ENCODE data around the gene ANXA5. TPM values are rescaled to one million over a fixed set of nuclear protein-coding genes. Genes with fewer than 3 reads are reported as not detected.
A peak's percentile ranks its signal among the peaks of the same experiment; 100 is the strongest.

Gene ANXA5
- polyA plus RNA-seq, 1 experiment: 591 TPM

- Histone ChIP-seq H3K27me3 (ENCODE audit: control insufficient read depth, insufficient read depth, low read length) (no peaks in the 10 kb centered on the region), H3K36me3 (ENCODE audit: control insufficient read depth, insufficient read depth, low read length) (no peaks in the 10 kb centered on the region), H3K4me3 (ENCODE audit: low read depth, low read length) (no peak overlapping the region)
- TF ChIP-seq CTCF (IDR thresholded peaks at IDR 0.05; ENCODE audit: insufficient read depth, low read depth, low read length): peak; percentile 69
- ChIA-PET CTCF (interaction anchor here (0.8 to 3.3 kb wide), 6 partner anchors 10 to 356 kb away, joined by 3 to 14 read pairs (median 4); partner anchors contain the start of gene ANXA5), POLR2A (no interaction called here)
- DNase-seq (ENCODE audit: low read depth): no peak
Observed at GRCh38 chr4:121726642-121727268, 30.0 kb upstream of the ANXA5 start.

GRCh38 chr4:121724671-121725070 lies 27.9 kb upstream of the ANXA5 start:
- H3K36me3 ChIP-seq (ENCODE audit: control insufficient read depth, insufficient read depth, low read length): no peaks in the 10 kb centered on the region
- ChIA-PET POLR2A (no interaction called here), CTCF (interaction anchor here (0.8 to 3.3 kb wide), 6 partner anchors 12 to 60 kb away, joined by 3 to 14 read pairs (median 4); partner anchors contain the start of gene ANXA5)
- no peak overlapping the region for H3K4me3 ChIP-seq (ENCODE audit: low read depth, low read length)
- no peak for DNase-seq (ENCODE audit: low read depth)
- TF ChIP-seq CTCF (IDR thresholded peaks at IDR 0.05; ENCODE audit: insufficient read depth, low read depth, low read length): no peak
- H3K27me3 ChIP-seq (ENCODE audit: control insufficient read depth, insufficient read depth, low read length): no peaks in the 10 kb centered on the region

- no peak for TF ChIP-seq CTCF (IDR thresholded peaks at IDR 0.05; ENCODE audit: insufficient read depth, low read depth, low read length)
Observed at GRCh38 chr4:121721700-121722099, 24.9 kb upstream of the ANXA5 start.

GRCh38 chr4:121720109-121720508 lies 23.3 kb upstream of the ANXA5 start:
- POLR2A ChIA-PET: no interaction called here
- DNase-seq (ENCODE audit: low read depth): no peak
- Histone ChIP-seq H3K36me3 (ENCODE audit: control insufficient read depth, insufficient read depth, low read length) (no peaks in the 10 kb centered on the region), H3K4me3 (ENCODE audit: low read depth, low read length) (no peak overlapping the region), H3K27me3 (ENCODE audit: control insufficient read depth, insufficient read depth, low read length) (no peaks in the 10 kb centered on the region)
- no peak for TF ChIP-seq CTCF (IDR thresholded peaks at IDR 0.05; ENCODE audit: insufficient read depth, low read depth, low read length)
- CTCF ChIA-PET: interaction anchor here (1.4 kb wide), 1 partner anchor 17 kb away, joined by 3 read pairs; no protein-coding TSS in a partner anchor

More at GRCh38 chr4:121721700-121722099, 24.9 kb upstream of the ANXA5 start:
- Histone ChIP-seq H3K36me3 (ENCODE audit: control insufficient read depth, insufficient read depth, low read length) (no peaks in the 10 kb centered on the region), H3K27me3 (ENCODE audit: control insufficient read depth, insufficient read depth, low read length) (no peaks in the 10 kb centered on the region), H3K4me3 (ENCODE audit: low read depth, low read length) (no peak overlapping the region)
- DNase-seq (ENCODE audit: low read depth): no peak
- ChIA-PET POLR2A (no interaction called here), CTCF (interaction anchor here (0.8 to 1.4 kb wide), 3 partner anchors 10 to 45 kb away, joined by 3 read pairs; no protein-coding TSS in a partner anchor)

- CTCF ChIA-PET: interaction anchor here (2.0 kb wide), 1 partner anchor 21 kb away, joined by 7 read pairs; the partner anchor contains the start of gene ANXA5
- Histone ChIP-seq H3K4me3 (ENCODE audit: low read depth, low read length) (no peak overlapping the region), H3K36me3 (ENCODE audit: control insufficient read depth, insufficient read depth, low read length) (no peaks in the 10 kb centered on the region), H3K27me3 (ENCODE audit: control insufficient read depth, insufficient read depth, low read length) (no peaks in the 10 kb centered on the region)
- POLR2A ChIA-PET: no interaction called here
- TF ChIP-seq CTCF (IDR thresholded peaks at IDR 0.05; ENCODE audit: insufficient read depth, low read depth, low read length): no peak
- no peak for DNase-seq (ENCODE audit: low read depth)
Observed at GRCh38 chr4:121717680-121718237, 21.0 kb upstream of the ANXA5 start.

Measured in BJ (cell line).